ENCODE data around the gene TEAD1. TPM values are rescaled to one million over a fixed set of nuclear protein-coding genes. Genes with fewer than 3 reads are reported as not detected.

Gene TEAD1
- total RNA-seq, 1 donor: 176 TPM

- no peak overlapping the region for H3K4me3 ChIP-seq (ENCODE audit: insufficient read depth, low read length)
These were observed 315.4 kb downstream of the TEAD1 start for GRCh38 chr11:12989428-12990161.

GRCh38 chr11:12990162-12990480 is 315.9 kb downstream of the TEAD1 start:
- no peaks in the 10 kb centered on the region for H4K20me1 ChIP-seq (ENCODE audit: insufficient read depth, low read length)
- TF ChIP-seq CTCF (IDR thresholded peaks at IDR 0.05; ENCODE audit: extremely low read depth, low read depth, low read length): no peak
- no peaks in the 10 kb centered on the region for H3K36me3 ChIP-seq (ENCODE audit: insufficient read depth, low read length)
- DNase-seq (ENCODE audit: insufficient read length, low spot score, missing footprints): no peak
- no peak overlapping the region for H2AFZ ChIP-seq (ENCODE audit: low read length)
- peaks cover 14% of the 10 kb centered on the region for H3K27me3 ChIP-seq (ENCODE audit: insufficient read depth, low read length)
- H3K4me3 ChIP-seq (ENCODE audit: insufficient read depth, low read length): no peak overlapping the region
- H3K4me2 ChIP-seq (ENCODE audit: insufficient read depth, low read length): no peak overlapping the region
- H3K27ac ChIP-seq (ENCODE audit: low read depth, low read length): no peak overlapping the region
- no peaks in the 10 kb centered on the region for H3K79me2 ChIP-seq (ENCODE audit: insufficient read depth, low read length)
- no peaks in the 10 kb centered on the region for H3K9me3 ChIP-seq (ENCODE audit: low read depth, low read length)
- H3K4me1 ChIP-seq (ENCODE audit: insufficient read depth, low read length): no peaks in the 10 kb centered on the region

More at GRCh38 chr11:12989428-12990161, 315.4 kb downstream of the TEAD1 start:
- TF ChIP-seq CTCF (IDR thresholded peaks at IDR 0.05; ENCODE audit: extremely low read depth, low read depth, low read length): no peak
- H3K9me3 ChIP-seq (ENCODE audit: low read depth, low read length): no peaks in the 10 kb centered on the region
- H2AFZ ChIP-seq (ENCODE audit: low read length): no peak overlapping the region
- peaks cover 18% of the 10 kb centered on the region for H3K27me3 ChIP-seq (ENCODE audit: insufficient read depth, low read length)
- no peaks in the 10 kb centered on the region for H3K36me3 ChIP-seq (ENCODE audit: insufficient read depth, low read length)
- no peak overlapping the region for H3K27ac ChIP-seq (ENCODE audit: low read depth, low read length)
- no peak overlapping the region for H3K4me2 ChIP-seq (ENCODE audit: insufficient read depth, low read length)
- no peak for DNase-seq (ENCODE audit: insufficient read length, low spot score, missing footprints)
- H3K79me2 ChIP-seq (ENCODE audit: insufficient read depth, low read length): no peaks in the 10 kb centered on the region
- H4K20me1 ChIP-seq (ENCODE audit: insufficient read depth, low read length): no peaks in the 10 kb centered on the region
- H3K4me1 ChIP-seq (ENCODE audit: insufficient read depth, low read length): no peaks in the 10 kb centered on the region

- H4K20me1 ChIP-seq (ENCODE audit: insufficient read depth, low read length): no peaks in the 10 kb centered on the region
- no peak for DNase-seq (ENCODE audit: insufficient read length, low spot score, missing footprints)
- H3K79me2 ChIP-seq (ENCODE audit: insufficient read depth, low read length): no peaks in the 10 kb centered on the region
- H3K4me3 ChIP-seq (ENCODE audit: insufficient read depth, low read length): no peak overlapping the region
- peaks cover 7% of the 10 kb centered on the region for H3K27me3 ChIP-seq (ENCODE audit: insufficient read depth, low read length)
- H3K27ac ChIP-seq (ENCODE audit: low read depth, low read length): no peak overlapping the region
- H3K36me3 ChIP-seq (ENCODE audit: insufficient read depth, low read length): no peaks in the 10 kb centered on the region
- no peaks in the 10 kb centered on the region for H3K4me1 ChIP-seq (ENCODE audit: insufficient read depth, low read length)
- H3K9me3 ChIP-seq (ENCODE audit: low read depth, low read length): no peaks in the 10 kb centered on the region
- TF ChIP-seq CTCF (IDR thresholded peaks at IDR 0.05; ENCODE audit: extremely low read depth, low read depth, low read length): no peak
- no peak overlapping the region for H2AFZ ChIP-seq (ENCODE audit: low read length)
- no peak overlapping the region for H3K4me2 ChIP-seq (ENCODE audit: insufficient read depth, low read length)
These were observed 317.2 kb downstream of the TEAD1 start for GRCh38 chr11:12991426-12991825.

- H4K20me1 ChIP-seq (ENCODE audit: insufficient read depth, low read length): no peaks in the 10 kb centered on the region
- no peaks in the 10 kb centered on the region for H3K4me1 ChIP-seq (ENCODE audit: insufficient read depth, low read length)
- H3K9me3 ChIP-seq (ENCODE audit: low read depth, low read length): no peaks in the 10 kb centered on the region
- no peaks in the 10 kb centered on the region for H3K79me2 ChIP-seq (ENCODE audit: insufficient read depth, low read length)
- H3K4me3 ChIP-seq (ENCODE audit: insufficient read depth, low read length): no peak overlapping the region
- no peak overlapping the region for H3K27ac ChIP-seq (ENCODE audit: low read depth, low read length)
- H3K27me3 ChIP-seq (ENCODE audit: insufficient read depth, low read length): peaks cover 8% of the 10 kb centered on the region
- DNase-seq (ENCODE audit: insufficient read length, low spot score, missing footprints): no peak
- H3K36me3 ChIP-seq (ENCODE audit: insufficient read depth, low read length): no peaks in the 10 kb centered on the region
- no peak overlapping the region for H2AFZ ChIP-seq (ENCODE audit: low read length)
- no peak for TF ChIP-seq CTCF (IDR thresholded peaks at IDR 0.05; ENCODE audit: extremely low read depth, low read depth, low read length)
- H3K4me2 ChIP-seq (ENCODE audit: insufficient read depth, low read length): no peak overlapping the region
These were observed 319.4 kb downstream of the TEAD1 start for GRCh38 chr11:12993626-12994025.

Small RNA genes lying within 50 kb of the gene (small RNA-seq; reads per million reads assigned to genes)
- not detected for gene RF00424
